ENCODE measurements around the gene RFC2.
A peak's percentile ranks its signal among the peaks of the same experiment; 100 is the strongest.

RFC2 gene

GRCh38 chr7:74272305-74273038 lies 18.3 kb upstream of the RFC2 start:
- no peak overlapping the region for H3K27ac ChIP-seq (ENCODE audit: extremely low read depth, low read depth, low read length)
- CTCF ChIA-PET = interaction anchor here (0.6 kb wide), 1 partner anchor 105 kb away, joined by 3 read pairs; no protein-coding TSS in a partner anchor

DNA sequence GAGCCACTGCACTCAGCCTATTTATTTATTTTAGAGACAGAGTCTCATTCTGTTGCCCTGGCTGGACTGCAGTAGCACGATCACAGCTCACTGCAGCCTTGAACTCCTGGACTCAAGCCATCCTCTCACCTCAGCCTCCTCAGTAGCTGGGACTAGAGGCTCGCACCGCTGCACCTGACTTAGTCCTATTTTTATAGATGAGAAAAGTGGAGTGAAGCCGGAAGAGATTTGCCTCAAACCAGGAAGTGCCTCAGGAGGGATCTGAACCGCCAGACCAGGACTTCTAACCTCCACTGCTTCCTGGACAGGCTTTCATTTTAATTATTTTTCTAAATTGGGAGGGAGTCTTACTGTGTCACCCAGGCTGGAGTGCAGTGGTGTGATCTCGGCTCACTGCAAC lies 17.5 kb upstream of the RFC2 start:
- Histone ChIP-seq H3K36me3 (ENCODE audit: control insufficient read depth in 2 of 2, insufficient read depth in 1 of 2, low read length in 2 of 2) (no peaks in the 10 kb centered on the region), H3K4me1 (ENCODE audit: control insufficient read depth, insufficient read depth, low read length) (no peaks in the 10 kb centered on the region), H3K9me3 (ENCODE audit: control insufficient read depth, insufficient read depth, low read depth, low read length) (no peaks in the 10 kb centered on the region), H3K4me3 (ENCODE audit: low read depth, low read length) (no peak overlapping the region), H3K27ac (ENCODE audit: extremely low read depth, low read depth, low read length) (no peak overlapping the region)
- ChIA-PET CTCF (no interaction called here), POLR2A (no interaction called here)
- TF ChIP-seq PRDM6 (tag by site-specific recombination; IDR thresholded peaks at IDR 0.05) (no peak), ZNF26 (tag by site-specific recombination; IDR thresholded peaks at IDR 0.05) (no peak), ZBTB21 (tag by site-specific recombination; IDR thresholded peaks at IDR 0.05) (no peak), ATF2 (tag by site-specific recombination; IDR thresholded peaks at IDR 0.05; ENCODE audit: low read depth) (no peak), ZNF140 (tag by site-specific recombination; IDR thresholded peaks at IDR 0.05) (no peak), OSR2 (tag by site-specific recombination; IDR thresholded peaks at IDR 0.05) (no peak), ZEB2 (tag by site-specific recombination; IDR thresholded peaks at IDR 0.05) (no peak), ZNF23 (tag by site-specific recombination; IDR thresholded peaks at IDR 0.05; ENCODE audit: borderline replicate concordance) (no peak), SP3 (tag by site-specific recombination; IDR thresholded peaks at IDR 0.05) (no peak), ZNF544 (tag by site-specific recombination; IDR thresholded peaks at IDR 0.05) (no peak), ZNF473 (tag by site-specific recombination; IDR thresholded peaks at IDR 0.05) (no peak), HOXD13 (CRISPR knock-in tag; IDR thresholded peaks at IDR 0.05; ENCODE audit: borderline replicate concordance) (no peak), ZNF157 (tag by site-specific recombination; IDR thresholded peaks at IDR 0.05) (no peak)
- TF ChIP-seq, protein P1, sequence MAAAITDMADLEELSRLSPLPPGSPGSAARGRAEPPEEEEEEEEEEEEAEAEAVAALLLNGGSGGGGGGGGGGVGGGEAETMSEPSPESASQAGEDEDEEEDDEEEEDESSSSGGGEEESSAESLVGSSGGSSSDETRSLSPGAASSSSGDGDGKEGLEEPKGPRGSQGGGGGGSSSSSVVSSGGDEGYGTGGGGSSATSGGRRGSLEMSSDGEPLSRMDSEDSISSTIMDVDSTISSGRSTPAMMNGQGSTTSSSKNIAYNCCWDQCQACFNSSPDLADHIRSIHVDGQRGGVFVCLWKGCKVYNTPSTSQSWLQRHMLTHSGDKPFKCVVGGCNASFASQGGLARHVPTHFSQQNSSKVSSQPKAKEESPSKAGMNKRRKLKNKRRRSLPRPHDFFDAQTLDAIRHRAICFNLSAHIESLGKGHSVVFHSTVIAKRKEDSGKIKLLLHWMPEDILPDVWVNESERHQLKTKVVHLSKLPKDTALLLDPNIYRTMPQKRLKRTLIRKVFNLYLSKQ (tag by site-specific recombination; IDR thresholded peaks at IDR 0.05; ENCODE audit: borderline replicate concordance) = no peak

More at GRCh38 chr7:74272305-74273038, 18.3 kb upstream of the RFC2 start:
- peak; percentile 17; the same call in 1 of the 2 replicates for TF ChIP-seq ZFHX2 (tag by site-specific recombination; conservative IDR thresholded peaks at IDR 0.05)
- TF ChIP-seq ZNF24 (tag by site-specific recombination; IDR thresholded peaks at IDR 0.05) = no peak
- no peaks in the 10 kb centered on the region for H3K36me3 ChIP-seq (ENCODE audit: control insufficient read depth in 2 of 2, insufficient read depth in 1 of 2, low read length in 2 of 2)
- H3K4me1 ChIP-seq (ENCODE audit: control insufficient read depth, insufficient read depth, low read length) = no peaks in the 10 kb centered on the region
- no peaks in the 10 kb centered on the region for H3K9me3 ChIP-seq (ENCODE audit: control insufficient read depth, insufficient read depth, low read depth, low read length)
- POLR2A ChIA-PET = interaction anchor here (0.8 kb wide), 1 partner anchor 16 kb away, joined by 8 read pairs; the partner anchor contains the start of gene CLIP2
- H3K4me3 ChIP-seq (ENCODE audit: low read depth, low read length) = no peak overlapping the region
